HG03060 (cell line): ENCODE measurements around the gene MTHFD1L.
A peak's percentile ranks its signal among the peaks of the same experiment; 100 is the strongest.

Source experiments
- ATAC-seq: cut with Tn5 transposase; IDR thresholded peaks from one replicate; pipeline ENCODE4 v1.9.1; 2021; ENCODE audit warnings: low read depth, moderate number of reproducible peaks; ENCODE audit not compliant: unreplicated experiment

Gene MTHFD1L

DNA sequence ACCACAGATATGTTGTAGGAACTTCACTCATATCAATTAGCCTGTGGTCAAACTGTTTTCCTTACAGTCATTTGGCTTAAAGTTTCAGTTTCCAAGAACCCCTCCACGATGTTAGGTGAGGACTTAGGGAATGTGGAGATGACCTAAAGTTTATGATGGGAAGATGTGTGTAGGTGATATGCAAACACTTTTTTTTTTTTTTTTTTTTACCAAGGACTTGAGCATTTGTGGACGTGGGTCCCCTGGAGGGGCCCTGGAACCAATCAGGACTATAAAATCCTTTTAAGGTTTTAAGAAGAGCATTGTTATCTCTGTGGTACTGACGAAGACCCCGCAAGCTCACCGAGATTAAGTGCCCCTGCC lies 478 bp upstream of the MTHFD1L start:
- no peak for ATAC-seq

DNA sequence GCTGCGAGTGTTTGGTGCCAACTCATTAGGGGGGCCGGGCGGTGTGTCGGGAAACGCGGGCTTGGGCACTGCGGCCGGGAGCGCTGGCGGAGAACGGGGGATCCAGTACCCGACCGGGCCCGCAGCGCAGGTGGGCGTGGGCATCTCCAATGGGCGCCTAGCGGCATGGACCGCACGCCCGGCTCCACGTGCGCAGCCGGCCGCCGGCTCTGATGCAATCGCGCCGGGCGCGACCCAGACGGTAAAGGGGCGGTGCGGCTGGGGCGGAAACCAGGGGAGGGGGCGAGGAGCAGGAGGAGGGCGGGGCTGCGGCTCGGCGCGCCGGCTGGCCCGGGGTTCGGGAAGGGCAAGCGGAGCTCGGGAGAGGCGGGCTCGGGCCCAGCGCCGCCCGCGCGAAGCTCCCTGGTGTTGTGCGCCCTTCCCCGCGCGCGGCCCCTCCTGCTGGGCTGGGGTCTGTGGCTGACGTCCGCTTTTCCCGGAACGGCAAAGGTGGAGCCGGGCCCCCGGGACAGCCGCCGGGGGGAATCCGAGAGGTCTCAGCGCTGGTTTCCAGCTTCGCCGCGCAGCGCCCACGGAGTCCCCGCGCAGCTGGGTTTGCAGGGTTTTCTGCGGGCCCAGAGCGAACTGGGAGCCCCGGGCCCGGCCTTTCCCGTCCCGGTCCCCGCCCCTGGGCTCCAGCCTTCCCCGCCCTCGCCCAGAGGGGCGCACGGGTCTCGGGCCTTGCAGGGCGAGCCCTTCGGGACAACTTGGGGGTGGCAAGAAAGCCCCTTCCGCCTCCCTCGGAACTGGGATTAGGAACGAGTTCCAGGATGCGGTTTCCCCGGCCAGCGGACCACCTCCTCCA lies 867 bp downstream of the MTHFD1L start:
- ATAC-seq: peak; percentile 36

DNA sequence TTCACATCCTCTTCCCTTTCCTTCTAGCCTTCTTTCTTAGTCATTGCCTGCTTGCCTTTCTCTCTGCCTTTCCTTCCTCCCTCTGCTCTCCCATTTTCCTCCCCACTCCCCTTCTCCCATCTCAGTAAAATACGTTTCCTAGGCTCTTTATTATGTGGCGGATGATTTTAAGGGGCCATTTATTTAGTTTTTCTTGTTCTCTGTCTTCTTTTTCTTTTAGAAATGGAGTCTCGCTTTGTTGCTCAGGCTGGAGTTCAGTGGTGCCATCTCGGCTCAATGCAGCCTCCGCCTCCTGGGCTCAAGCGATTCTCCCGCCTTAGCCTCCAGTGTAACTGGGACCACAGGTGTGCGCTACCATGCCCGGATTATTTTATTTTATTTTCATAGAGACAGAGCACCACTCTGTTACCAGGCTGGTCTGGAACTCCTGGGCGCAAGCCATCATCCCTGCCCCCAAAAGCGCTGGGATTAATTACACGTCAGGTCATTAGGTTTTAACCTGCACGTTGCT lies 1.5 kb downstream of the MTHFD1L start:
- no peak for ATAC-seq

DNA sequence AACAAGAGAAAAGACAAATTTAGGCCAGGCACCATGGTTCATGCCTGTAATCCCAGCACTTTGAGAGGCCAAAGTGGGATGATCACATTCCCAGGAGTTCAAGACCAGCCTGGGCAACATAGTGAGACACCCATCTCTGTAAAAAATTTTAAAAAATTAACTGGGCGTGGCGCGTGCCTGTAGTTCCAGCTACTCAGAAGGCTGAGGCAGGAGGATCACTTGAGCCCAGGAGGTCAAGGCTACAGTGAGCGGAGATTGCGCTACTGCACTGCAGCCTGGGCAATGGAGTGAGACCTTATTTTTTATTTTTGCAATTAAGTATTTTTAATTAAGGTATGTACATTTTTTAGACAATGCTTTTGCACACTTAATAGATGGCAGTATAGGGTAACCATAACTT lies 3.3 kb downstream of the MTHFD1L start:
- no peak for ATAC-seq

DNA sequence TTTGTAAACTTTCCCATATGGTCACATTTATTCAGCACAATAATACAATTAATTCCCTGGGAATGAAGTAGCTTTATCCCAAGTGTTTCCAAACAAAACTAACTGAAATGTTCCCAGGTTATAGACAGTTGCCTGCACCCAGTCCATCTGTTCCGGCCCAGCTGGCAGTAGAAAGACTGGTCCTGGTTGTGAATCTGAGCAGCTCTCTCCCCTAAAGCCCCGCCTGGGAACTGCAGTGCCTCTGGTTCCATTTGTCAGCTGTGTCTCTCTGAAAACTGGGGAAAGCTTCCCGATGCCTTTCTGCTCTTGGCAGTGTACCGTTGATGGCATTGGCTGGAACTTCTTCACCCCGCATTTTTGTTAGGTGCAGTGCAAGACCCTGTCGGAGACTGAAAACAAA lies 8.7 kb downstream of the MTHFD1L start:
- ATAC-seq: no peak

DNA sequence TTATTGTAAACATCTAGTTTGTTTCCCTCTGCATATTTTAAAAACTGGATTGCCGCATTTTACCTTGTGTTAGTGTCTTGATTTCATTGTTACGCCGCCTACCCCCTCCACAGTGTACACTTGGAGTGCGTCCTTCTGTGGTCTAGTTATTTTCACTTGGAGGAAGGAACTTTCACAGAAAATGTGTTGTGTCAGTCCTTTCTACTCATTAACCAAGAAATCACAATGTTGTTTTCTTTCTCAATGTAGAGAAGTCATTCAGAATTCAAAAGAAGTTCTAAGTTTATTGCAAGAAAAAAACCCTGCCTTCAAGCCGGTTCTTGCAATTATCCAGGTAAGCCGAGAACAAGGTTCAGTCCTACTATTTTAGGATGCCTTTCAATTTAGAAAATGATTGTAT lies 10.3 kb downstream of the MTHFD1L start:
- no peak for ATAC-seq

DNA sequence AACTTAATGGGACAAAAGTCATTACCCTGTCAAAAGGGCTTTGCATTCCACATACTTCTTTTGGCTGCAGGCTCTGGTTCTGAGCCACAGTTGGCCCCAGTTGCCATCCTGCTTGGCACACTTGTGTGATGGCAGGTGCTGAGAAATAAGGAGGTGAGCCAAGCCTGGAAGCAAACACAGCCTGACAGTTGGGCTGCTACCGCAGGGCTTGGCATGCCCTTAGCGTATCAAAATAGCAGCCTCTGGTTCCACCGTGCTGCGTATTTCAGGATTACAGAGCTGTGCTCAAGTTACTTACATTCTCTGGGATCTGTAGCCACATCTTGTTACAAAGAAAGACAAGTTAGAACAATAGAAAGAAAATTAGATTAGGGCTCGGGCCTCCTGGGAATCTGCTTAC lies 11.1 kb downstream of the MTHFD1L start:
- no peak for ATAC-seq

DNA sequence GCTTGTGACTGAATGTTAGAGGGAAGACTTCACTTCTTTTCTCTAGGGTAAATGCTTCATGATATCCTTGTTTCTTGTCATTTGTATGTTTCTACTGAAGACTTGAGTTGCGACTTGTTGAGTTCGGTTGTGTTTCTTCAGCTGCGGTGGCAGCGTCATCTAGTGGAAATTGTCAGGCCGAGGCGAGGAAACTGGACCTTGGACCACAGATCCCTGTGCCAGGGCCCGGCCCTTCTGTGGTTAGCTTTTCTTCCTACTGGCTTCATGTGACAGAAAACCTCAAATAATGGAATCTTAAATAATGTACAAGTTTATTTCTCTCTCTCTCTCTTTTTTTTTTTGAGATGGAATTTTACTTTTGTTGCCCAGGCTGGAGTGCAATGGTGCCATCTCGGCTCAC lies 12.4 kb downstream of the MTHFD1L start:
- ATAC-seq: no peak

DNA sequence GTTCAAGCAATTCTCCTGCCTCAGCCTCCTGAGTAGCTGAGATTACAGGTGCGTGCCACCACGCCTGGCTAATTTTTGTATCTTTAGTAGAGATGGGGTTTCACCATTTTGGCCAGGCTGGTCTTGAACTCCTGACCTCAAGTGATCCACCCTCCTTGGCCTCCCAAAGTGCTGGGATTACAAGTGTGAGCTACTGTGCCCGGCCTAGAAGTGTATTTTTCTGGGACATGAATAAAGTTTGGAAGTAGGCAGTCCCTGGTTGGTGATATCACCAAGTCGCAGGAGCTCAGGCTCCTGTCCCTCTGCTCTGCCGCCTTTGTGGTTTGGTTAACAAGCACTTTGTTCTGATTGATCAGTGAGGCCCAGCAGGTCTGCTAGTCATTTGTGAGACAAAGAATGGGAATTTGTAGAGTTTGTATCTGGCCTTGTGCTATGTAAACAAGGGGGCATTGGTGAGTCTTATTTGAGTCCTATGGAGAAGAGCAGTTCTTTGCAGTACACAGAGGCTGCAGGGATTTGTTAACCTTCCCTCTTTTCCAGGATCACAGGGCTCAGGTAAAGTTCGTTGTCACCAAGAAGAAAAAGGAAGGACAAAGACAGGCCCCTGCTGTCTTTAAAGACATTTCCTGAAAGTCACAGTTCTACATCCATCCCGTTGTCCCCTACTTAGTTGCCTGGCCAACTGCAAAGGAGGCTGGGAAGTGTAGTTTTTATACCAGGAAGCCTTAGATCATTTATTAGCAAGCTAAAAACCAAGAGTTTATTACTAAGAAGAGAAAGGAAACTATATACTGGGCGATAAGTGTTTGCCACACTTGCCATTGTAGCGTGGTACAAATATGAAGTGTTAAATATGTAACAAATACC lies 13.1 kb downstream of the MTHFD1L start:
- ATAC-seq: no peak

DNA sequence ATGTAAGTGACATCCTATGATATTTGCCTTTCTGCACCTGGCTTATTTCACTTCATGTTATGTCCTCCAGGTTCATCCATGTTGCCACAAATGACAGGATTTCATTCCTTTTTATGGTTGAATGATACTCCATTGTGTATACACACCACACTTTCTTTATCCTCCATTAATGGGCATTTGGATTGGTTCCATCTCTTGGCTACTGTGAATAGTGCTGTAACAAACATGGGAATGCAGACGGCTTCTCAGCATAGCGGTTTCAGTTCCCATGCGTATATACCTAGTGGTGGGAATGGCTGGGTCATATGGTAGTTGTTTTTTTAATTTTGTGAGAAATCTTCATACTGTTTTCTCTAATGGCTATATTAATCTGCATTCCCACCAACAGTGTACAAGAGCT lies 14.8 kb downstream of the MTHFD1L start:
- ATAC-seq: no peak

DNA sequence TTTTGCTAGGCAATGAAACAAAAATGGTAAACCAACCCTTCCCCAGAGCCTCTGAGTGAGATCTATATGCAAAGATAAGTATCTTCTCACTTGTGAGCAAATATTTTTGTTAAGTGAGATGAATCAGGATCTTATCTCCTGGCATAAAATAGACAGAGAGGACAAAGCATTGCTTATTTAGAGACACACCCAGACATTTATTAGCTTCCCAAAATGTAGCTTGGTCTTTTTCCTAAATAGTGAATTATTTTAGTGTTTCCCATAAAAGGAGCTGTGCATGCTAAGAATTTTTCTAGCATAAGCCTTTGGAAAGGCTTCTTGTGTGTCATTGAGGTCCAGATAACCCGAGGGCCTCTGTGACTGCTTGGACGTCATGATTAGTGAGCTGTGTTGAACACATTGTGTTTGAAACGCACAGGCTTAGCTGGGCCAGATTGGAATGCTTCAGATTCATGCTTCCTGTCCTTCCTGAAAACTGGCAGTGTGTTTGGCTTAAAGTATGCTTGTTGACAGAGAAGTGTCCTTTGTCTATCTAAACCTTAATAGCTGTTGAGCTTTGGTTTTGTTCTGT lies 16.5 kb downstream of the MTHFD1L start:
- ATAC-seq: no peak

DNA sequence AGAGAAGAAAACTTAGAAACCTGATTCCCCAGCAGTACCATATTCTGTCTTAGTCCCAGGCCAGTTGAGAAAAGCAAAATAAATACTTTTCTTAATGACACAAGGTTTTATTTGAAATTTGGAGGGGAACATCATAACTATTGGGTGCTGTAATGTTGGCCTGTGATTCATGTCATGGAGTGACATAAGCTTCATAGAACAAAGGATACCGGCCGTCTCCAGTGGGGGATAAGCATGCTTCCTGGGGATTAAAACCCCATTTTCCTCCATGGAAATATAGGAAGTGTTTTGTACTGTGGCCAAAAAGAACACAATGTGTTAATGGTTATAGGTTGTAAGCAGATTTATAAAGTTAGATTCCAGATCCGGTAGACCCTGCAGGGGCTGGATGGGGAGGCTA lies 18.0 kb downstream of the MTHFD1L start:
- ATAC-seq: no peak

DNA sequence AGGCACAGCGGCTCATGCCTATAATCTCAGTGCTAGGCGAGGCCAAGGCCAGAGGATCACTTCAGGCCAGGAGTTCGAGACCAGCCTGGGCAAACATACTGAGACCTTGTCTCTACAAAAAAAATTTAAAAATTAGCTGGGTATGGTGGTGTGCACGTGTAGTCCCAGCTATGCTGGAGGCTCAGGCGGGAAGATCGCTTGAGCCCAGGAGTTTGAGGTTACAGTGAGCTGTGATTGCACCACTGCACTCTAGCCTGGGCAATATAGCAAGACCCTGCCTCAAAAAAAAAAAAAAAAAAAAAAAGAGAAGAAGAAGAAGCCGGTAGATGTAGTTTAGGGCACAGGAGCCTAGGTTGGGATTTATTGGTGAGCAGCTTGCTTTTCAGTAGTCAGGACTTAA lies 20.7 kb downstream of the MTHFD1L start:
- ATAC-seq: no peak

DNA sequence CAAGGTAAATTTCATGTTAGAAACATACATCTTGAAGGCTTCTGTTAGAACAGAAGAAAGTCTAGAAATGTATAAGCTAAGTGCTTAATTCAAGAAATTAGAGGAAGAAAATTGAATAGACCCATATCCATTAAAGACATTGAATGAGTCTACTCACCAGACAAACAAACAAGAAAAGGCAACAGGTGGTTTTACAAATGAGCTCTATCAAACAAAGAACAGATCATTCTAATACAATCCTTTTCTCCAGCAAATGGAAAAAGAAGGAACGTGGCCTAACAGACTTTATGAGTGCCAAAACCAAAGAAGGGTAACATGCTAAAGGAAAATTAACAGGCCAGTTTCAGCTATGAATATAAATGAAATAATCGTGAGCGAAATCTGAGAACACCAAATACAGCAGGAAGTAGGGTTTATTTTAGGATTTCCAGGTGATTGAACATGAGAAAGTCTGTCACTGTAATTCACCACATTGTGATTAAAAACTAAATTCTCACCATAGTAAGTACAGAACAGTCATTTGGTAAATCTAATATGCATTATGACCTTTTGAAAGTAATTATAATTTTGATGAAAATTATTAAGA lies 22.6 kb downstream of the MTHFD1L start:
- ATAC-seq: no peak

DNA sequence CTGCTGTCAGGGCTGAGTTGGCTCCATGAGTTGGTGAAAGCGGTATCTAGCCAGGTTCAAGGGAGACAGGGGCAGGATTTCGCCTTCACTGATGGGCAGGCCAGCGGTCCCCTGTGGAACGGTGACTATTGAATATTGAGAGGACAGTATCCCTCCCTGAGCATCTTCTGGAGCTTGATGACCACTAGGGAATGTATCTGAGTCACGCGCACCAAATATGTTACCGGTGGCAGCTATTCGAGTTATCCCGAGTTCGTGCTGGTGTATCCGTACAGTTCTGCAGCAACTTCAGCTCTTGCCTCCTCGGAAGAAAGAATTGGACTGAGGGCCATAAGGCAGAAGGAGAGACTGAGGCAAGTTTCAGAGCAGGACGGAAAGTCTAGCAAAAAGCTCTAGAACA lies 24.8 kb downstream of the MTHFD1L start:
- ATAC-seq: no peak

DNA sequence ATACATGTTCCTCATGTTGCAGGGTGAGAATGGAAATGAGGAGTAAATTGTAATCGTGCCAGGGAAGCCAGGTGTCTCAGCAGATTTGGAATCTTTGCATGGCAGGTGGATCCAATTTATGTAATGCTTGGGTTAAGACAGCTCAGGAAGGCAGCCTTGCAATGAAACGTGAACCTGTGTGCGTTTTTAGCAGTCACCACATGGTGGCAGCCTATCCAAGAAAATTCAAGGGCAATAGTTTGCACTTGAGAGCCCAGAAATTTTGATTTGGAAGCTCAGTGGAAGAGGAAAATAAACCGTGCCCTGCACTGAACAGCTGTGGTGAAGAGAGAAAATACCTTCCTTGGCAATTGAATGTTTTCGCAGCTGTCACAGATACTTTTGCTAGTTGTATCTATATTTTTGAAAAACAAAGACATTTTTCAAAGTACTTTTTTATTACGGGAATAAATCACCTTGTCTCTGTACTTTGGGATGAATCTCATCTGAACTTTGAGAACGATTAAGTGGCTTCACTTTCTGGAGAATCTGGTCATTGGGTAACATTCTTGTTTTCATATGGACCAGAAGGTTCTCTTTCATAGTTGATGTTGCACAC lies 26.5 kb downstream of the MTHFD1L start:
- no peak for ATAC-seq

DNA sequence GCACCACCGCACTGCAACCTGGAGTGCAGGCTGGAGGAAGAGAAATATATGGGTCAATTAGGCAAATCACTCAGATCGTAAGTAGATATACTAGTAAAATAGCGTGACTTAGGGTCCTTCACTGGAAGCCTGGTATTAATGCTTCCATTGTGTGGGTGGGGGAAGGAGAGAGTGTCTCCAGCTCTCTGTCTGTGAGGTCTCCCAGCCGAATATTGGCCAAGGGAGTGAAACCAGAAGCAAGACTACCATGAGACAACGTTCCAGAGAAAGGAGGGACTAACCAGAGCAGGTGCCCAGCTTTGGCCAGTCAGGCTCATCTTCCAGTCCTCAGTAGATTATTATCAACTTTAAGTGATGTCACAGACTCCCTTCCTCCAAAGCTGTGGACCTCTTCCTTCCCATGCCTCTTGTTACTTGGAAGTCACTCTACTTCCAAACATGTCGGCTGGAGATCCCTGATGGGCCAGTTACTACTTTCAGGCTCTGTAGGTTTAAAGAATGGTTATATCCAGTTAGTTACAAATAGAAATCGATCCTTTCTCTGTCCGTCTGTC lies 28.8 kb downstream of the MTHFD1L start:
- no peak for ATAC-seq

DNA sequence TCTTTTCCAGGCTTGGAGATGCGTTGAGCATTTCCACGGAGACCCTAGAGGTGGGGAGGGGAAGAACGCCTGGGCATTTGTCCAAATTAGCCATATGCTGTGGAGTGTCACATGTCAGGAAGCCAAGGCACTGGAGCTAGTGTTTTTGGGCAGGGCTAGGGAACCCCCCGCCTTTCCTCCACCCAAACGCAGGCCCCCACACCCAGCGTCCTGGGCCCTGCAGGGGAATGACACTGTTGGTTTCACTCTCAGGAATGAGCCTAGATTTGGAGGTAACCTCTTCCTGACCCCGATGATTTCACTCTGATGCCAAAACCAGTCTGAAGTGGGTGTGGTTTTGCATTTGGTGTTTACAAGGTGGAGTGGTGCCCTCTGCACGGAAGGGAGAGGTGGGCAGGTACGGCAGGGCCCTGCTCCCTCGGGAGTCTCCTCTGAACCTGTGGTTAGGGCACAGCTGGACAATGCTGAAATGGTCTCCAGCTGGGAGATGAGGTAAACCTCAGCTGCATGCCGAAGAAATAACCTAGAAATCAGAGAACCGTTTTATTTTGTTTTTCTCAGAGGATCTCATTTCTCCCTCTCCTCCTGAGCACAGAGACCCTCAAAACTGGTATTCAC lies 29.5 kb downstream of the MTHFD1L start:
- ATAC-seq: peak; percentile 72

DNA sequence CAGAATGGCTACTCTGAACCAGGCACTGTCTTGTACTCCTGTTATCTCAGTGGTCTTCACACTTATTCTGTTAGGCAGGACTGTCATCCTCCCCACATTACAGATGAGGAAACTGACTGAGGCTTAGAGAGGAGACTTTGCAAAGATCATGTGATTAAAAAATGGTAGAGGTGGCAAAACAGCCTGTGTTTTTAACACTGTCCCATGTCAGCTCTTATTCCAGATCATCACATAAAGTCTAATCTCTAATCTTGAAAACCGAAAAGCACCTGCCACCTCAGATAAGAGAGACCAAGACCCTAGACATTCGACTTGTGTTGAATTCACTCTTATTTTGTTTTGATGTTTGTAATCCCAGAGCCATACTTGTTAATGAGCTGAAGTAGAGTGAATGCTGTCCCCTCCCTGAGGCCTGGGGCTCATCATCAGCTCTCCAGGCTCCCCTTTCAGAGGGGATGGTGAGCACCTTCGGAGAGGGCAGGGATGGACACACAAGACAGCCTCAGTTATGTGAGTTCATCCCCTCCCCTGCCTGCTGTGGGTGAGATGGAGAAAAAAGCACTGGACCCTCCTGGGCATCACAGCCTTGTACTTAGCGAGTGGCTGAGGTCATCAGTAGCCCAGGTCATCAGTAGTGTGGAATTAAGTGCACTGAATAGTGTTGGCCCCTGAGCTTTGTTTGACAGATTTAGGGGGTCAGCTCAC lies 30.6 kb downstream of the MTHFD1L start:
- no peak for ATAC-seq
